Hematopoietic multipotent progenitor cell treated with erythropoietin and hydrocortisone succinate and interleukin-3 and kit ligand, for 15 days (in vitro differentiated cells): ENCODE data around the gene UNC5CL.
A peak's percentile ranks its signal among the peaks of the same experiment; 100 is the strongest.
"Not testable (repeated sequence)": the region's sequence is repeated elsewhere in the genome, so short reads cannot be mapped to it uniquely, and the experiment has no call there.

Source experiments
- DNase-seq: peaks from one replicate; pipeline ENCODE4 v3.0.0-alpha.2; 2015; ENCODE audit warnings: low spot score

Gene UNC5CL

GRCh38 chr6:41040101-41040939 lies 1.3 kb upstream of the UNC5CL start:
- peak; percentile 82 for DNase-seq

- no peak for DNase-seq
Measured at GRCh38 chr6:41038205-41038604, 816 bp downstream of the UNC5CL start.

- no peak for DNase-seq
Measured at GRCh38 chr6:41037107-41037900, 1.7 kb downstream of the UNC5CL start.

- no peak for DNase-seq
Measured at GRCh38 chr6:41036601-41037000, 2.4 kb downstream of the UNC5CL start.

- no peak for DNase-seq
Measured at GRCh38 chr6:41036186-41036585, 2.8 kb downstream of the UNC5CL start.

- no peak for DNase-seq
Measured at GRCh38 chr6:41033776-41034175, 5.2 kb downstream of the UNC5CL start.

- no peak for DNase-seq
Measured at GRCh38 chr6:41032830-41033229, 6.2 kb downstream of the UNC5CL start.

- no peak for DNase-seq
Measured at GRCh38 chr6:41028561-41029412, 10.2 kb downstream of the UNC5CL start.

- DNase-seq: peak; percentile 84
Measured at GRCh38 chr6:41027799-41028560, 11.0 kb downstream of the UNC5CL start.

GRCh38 chr6:41027241-41027640 lies 11.8 kb downstream of the UNC5CL start:
- no peak for DNase-seq

- no peak for DNase-seq
Measured at GRCh38 chr6:41025966-41026530, 13.0 kb downstream of the UNC5CL start.

- DNase-seq: no peak
Measured at GRCh38 chr6:41023114-41023513, 15.9 kb downstream of the UNC5CL start.

- DNase-seq: no peak
Measured at GRCh38 chr6:41022294-41022693, 16.7 kb downstream of the UNC5CL start.

- DNase-seq: no peak
Measured at GRCh38 chr6:41021832-41022231, 17.2 kb downstream of the UNC5CL start.

GRCh38 chr6:41017663-41018062 lies 21.4 kb downstream of the UNC5CL start:
- DNase-seq: no peak

GRCh38 chr6:41015860-41016259 lies 23.2 kb downstream of the UNC5CL start:
- not testable (repeated sequence) for DNase-seq

- no peak for DNase-seq
Measured at GRCh38 chr6:41014780-41015179, 24.2 kb downstream of the UNC5CL start.

GRCh38 chr6:41013466-41014153 lies 25.4 kb downstream of the UNC5CL start:
- no peak for DNase-seq

GRCh38 chr6:41011673-41012072 lies 27.3 kb downstream of the UNC5CL start:
- DNase-seq: no peak

- DNase-seq: no peak
Measured at GRCh38 chr6:41009669-41010068, 29.4 kb downstream of the UNC5CL start.

GRCh38 chr6:41008011-41008410 lies 31.0 kb downstream of the UNC5CL start:
- DNase-seq: no peak
